H9 (cell line): Measurements from ENCODE around the gene STK32B. TPM values are rescaled to one million over a fixed set of nuclear protein-coding genes. Genes with fewer than 3 reads are reported as not detected.

Experiments used
- DNase-seq: peaks from one replicate; pipeline ENCODE4 v3.0.0-alpha.2; 2017
- H2AFZ ChIP-seq: one replicate; pipeline ENCODE4 v1.6.1; 2013; ENCODE audit warnings: mild to moderate bottlenecking, low read length, control low read depth, moderate library complexity
- H2AK5ac ChIP-seq: 2 replicates; pipeline ENCODE4 v1.6.1; 2013; ENCODE audit warnings: low read length, control low read depth, mixed read lengths; ENCODE audit not compliant: insufficient read length
- H2BK120ac ChIP-seq: one replicate; pipeline ENCODE4 v1.6.1; 2013; ENCODE audit warnings: low read depth, mild to moderate bottlenecking, low read length, control low read depth, inconsistent platforms; ENCODE audit not compliant: poor library complexity, severe bottlenecking
- H2BK12ac ChIP-seq: 2 replicates; pipeline ENCODE4 v1.6.1; 2013; ENCODE audit warnings: low read length, control low read depth, mixed read lengths, low read depth; ENCODE audit not compliant: insufficient read length
- H2BK15ac ChIP-seq: 2 replicates; pipeline ENCODE4 v1.6.1; 2013; ENCODE audit warnings: low read depth, low read length, control low read depth
- H2BK20ac ChIP-seq: one replicate; pipeline ENCODE4 v1.6.1; 2013; ENCODE audit warnings: low read depth, mild to moderate bottlenecking, low read length, control low read depth, inconsistent platforms; ENCODE audit not compliant: poor library complexity, severe bottlenecking
- H2BK5ac ChIP-seq: 2 replicates; pipeline ENCODE4 v1.6.1; 2013; ENCODE audit warnings: low read length, control low read depth, mixed read lengths; ENCODE audit not compliant: insufficient read length
- H3K14ac ChIP-seq: 2 replicates; pipeline ENCODE4 v1.6.1; 2013; ENCODE audit warnings: low read length, control low read depth; ENCODE audit not compliant: insufficient read depth
- H3K18ac ChIP-seq: 2 replicates; pipeline ENCODE4 v1.6.1; 2013; ENCODE audit warnings: low read depth, mild to moderate bottlenecking, mixed read lengths, low read length, control low read depth; ENCODE audit not compliant: insufficient read length
- H3K23ac ChIP-seq: 2 replicates; pipeline ENCODE4 v1.6.1; 2013; ENCODE audit warnings: low read length, control low read depth, mixed read lengths, low read depth; ENCODE audit not compliant: insufficient read length
- H3K23me2 ChIP-seq: 2 replicates; pipeline ENCODE4 v1.6.1; 2013; ENCODE audit warnings: low read depth, mild to moderate bottlenecking, mixed read lengths, low read length, control low read depth; ENCODE audit not compliant: insufficient read length, poor library complexity, severe bottlenecking
- H3K27ac ChIP-seq: 2 replicates; pipeline ENCODE4 v1.5.1; 2013; ENCODE audit warnings: low read length, control low read depth, mixed read lengths, low read depth; ENCODE audit not compliant: insufficient read length
- H3K27me3 ChIP-seq: 2 replicates; pipeline ENCODE4 v1.6.1; 2013; ENCODE audit warnings: low read length, control low read depth, inconsistent platforms; ENCODE audit not compliant: insufficient read depth
- H3K4ac ChIP-seq: 2 replicates; pipeline ENCODE4 v1.6.1; 2013; ENCODE audit warnings: low read depth, mild to moderate bottlenecking, control low read depth, inconsistent platforms, low read length, moderate library complexity
- H3K4me1 ChIP-seq: 2 replicates; pipeline ENCODE4 v1.6.1; 2013; ENCODE audit warnings: low read length, control low read depth, inconsistent platforms; ENCODE audit not compliant: insufficient read depth
- H3K4me2 ChIP-seq: 2 replicates; pipeline ENCODE4 v1.6.1; 2013; ENCODE audit warnings: low read length, control low read depth, mixed read lengths; ENCODE audit not compliant: insufficient read length, insufficient read depth
- H3K56ac ChIP-seq: 2 replicates; pipeline ENCODE4 v1.6.1; 2013; ENCODE audit warnings: low read depth, mild to moderate bottlenecking, mixed read lengths, low read length, control low read depth; ENCODE audit not compliant: insufficient read length
- H3K79me1 ChIP-seq: 2 replicates; pipeline ENCODE4 v1.6.1; 2013; ENCODE audit warnings: low read depth, mild to moderate bottlenecking, moderate library complexity, low read length, control low read depth, inconsistent platforms; ENCODE audit not compliant: insufficient read depth, poor library complexity, severe bottlenecking
- H3K79me2 ChIP-seq: 2 replicates; pipeline ENCODE4 v1.6.1; 2013; ENCODE audit warnings: low read length, control low read depth, inconsistent platforms; ENCODE audit not compliant: insufficient read depth
- H3K9ac ChIP-seq: 2 replicates; pipeline ENCODE4 v1.6.1; 2013; ENCODE audit warnings: low read length, control low read depth, mixed read lengths; ENCODE audit not compliant: insufficient read length; ENCODE audit errors: extremely low read depth
- H3K9me3 ChIP-seq: one replicate; pipeline ENCODE4 v1.6.1; 2013; ENCODE audit warnings: low read depth, low read length, inconsistent platforms; ENCODE audit not compliant: control insufficient read depth
- H3T11ph ChIP-seq: one replicate; pipeline ENCODE4 v1.6.1; 2013; ENCODE audit warnings: mild to moderate bottlenecking, low read length, control low read depth, inconsistent platforms
- H4K20me1 ChIP-seq: one replicate; pipeline ENCODE4 v1.6.1; 2013; ENCODE audit not compliant: control insufficient read depth, insufficient read length, insufficient read depth
- H4K5ac ChIP-seq: 2 replicates; pipeline ENCODE4 v1.6.1; 2013; ENCODE audit warnings: low read depth, mild to moderate bottlenecking, mixed read lengths, low read length, control low read depth; ENCODE audit not compliant: insufficient read length
- H4K8ac ChIP-seq: replicated peaks from 2 replicates; pipeline ENCODE4 v1.6.1; 2013; ENCODE audit warnings: low read length, control low read depth, mixed read lengths, low read depth; ENCODE audit not compliant: insufficient read length
- H4K91ac ChIP-seq: 2 replicates; pipeline ENCODE4 v1.6.1; 2013; ENCODE audit warnings: low read depth, mild to moderate bottlenecking, moderate library complexity, mixed read lengths, low read length, control low read depth; ENCODE audit not compliant: insufficient read length
- H3K27ac Mint-ChIP-seq, 3 experiments: 2 replicates in 2 of 3; 3 replicates in 1 of 3; pipeline ENCODE4 v1.8.0; 2020 to 2021; ENCODE audit warnings: mixed read lengths in 3 of 3, mild to moderate bottlenecking in 1 of 3, moderate library complexity in 1 of 3
- H3K27me3 Mint-ChIP-seq: 2 replicates; pipeline ENCODE4 v1.8.0; 2021; ENCODE audit warnings: low read depth, mild to moderate bottlenecking, moderate library complexity, mixed read lengths
- H3K36me3 Mint-ChIP-seq, 3 experiments: 2 replicates in 2 of 3; 3 replicates in 1 of 3; pipeline ENCODE4 v1.8.0; 2020 to 2021; ENCODE audit warnings: low read depth in 3 of 3, mixed read lengths in 3 of 3; ENCODE audit not compliant: insufficient read depth in 1 of 3
- H3K4me1 Mint-ChIP-seq, 2 experiments: 2 replicates each; pipeline ENCODE4 v1.8.0; 2020; ENCODE audit warnings: mixed read lengths in 2 of 2
- H3K4me3 Mint-ChIP-seq, 2 experiments: 2 replicates in 1 of 2; 3 replicates in 1 of 2; pipeline ENCODE4 v1.8.0; 2020 to 2021; ENCODE audit warnings: mild to moderate bottlenecking in 2 of 2, mixed read lengths in 2 of 2, moderate library complexity in 1 of 2
- H3K9me3 Mint-ChIP-seq, 2 experiments: 2 replicates in 1 of 2; 3 replicates in 1 of 2; pipeline ENCODE4 v1.8.0; 2020; ENCODE audit warnings: mild to moderate bottlenecking in 2 of 2, mixed read lengths in 2 of 2, moderate library complexity in 1 of 2
- WGBS: extraction: QIAGEN DNeasy Blood & Tissue Kit; methylation state at CpG from one replicate; pipeline ENCODE4 v1.1.7; 2013; ENCODE audit warnings: missing lambda C conversion rate, low lambda C conversion rate, mixed read lengths; ENCODE audit not compliant: insufficient read length; ENCODE audit errors: extremely low coverage; 5-methylcytosine and 5-hydroxymethylcytosine counted together
- total RNA-seq: library from RNA; stranded (reverse); gene quantifications from 2 replicates; pipeline ENCODE4 v1.2.1, GENCODE V29; 2021
- TF ChIP-seq, protein P1 (sequence below): fragments of 200-600 bp; sonication (generic); conservative IDR thresholded peaks from 3 replicates; pipeline ENCODE4 v1.8.0; 2021; ENCODE audit warnings: antibody characterized with exemption, mild to moderate bottlenecking

STK32B gene
- total RNA-seq, 1 experiment from 2014 or later: 1.0 TPM

DNA sequence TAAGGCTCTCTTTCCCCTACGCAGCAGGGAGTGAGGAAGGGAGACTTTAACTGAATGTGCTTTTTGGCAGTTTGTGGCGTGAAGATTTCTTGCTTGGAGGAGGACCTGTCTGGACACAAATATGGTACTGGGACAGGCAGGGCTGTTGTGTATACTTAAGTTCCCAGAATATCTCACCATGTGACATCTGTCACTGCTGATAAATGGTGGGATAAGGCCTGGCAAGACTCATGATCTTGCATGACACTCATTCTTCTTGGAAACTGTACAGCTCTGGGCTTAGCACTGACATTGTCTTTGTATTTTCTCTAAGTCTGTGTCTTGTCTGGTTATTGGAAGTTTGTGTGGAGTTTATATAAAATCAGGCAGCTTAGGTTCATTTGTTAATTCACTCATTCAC, 93.1 kb downstream of the STK32B start:
- H3K27ac Mint-ChIP-seq: no peak overlapping the region
- Histone ChIP-seq H3K23me2 (no peaks in the 10 kb centered on the region), H2AFZ (no peak overlapping the region), H4K91ac (no peak overlapping the region), H3K4ac (no peak overlapping the region), H3K27me3 (no peaks in the 10 kb centered on the region), H2BK20ac (no peak overlapping the region), H3K79me1 (no peaks in the 10 kb centered on the region), H3K4me1 (no peaks in the 10 kb centered on the region), H3K27ac (no peak overlapping the region), H3K9me3 (no peaks in the 10 kb centered on the region), H2BK15ac (no peak overlapping the region), H2BK5ac (no peak overlapping the region), H2BK12ac (no peak overlapping the region), H2AK5ac (no peak overlapping the region), H3K14ac (no peak overlapping the region), H4K8ac (no peak overlapping the region), H3K56ac (no peak overlapping the region), H3K18ac (no peak overlapping the region), H3K79me2 (no peaks in the 10 kb centered on the region), H3K9ac (no peak overlapping the region), H4K20me1 (no peaks in the 10 kb centered on the region), H4K5ac (no peak overlapping the region), H3K23ac (no peak overlapping the region), H2BK120ac (no peak overlapping the region), H3T11ph (no peak overlapping the region), H3K4me2 (no peak overlapping the region)
- no peak for DNase-seq
- peaks cover 4 to 5% of the 10 kb centered on the region in 2 experiments; a peak in 2 of 4 replicates for H3K4me1 Mint-ChIP-seq
- TF ChIP-seq, protein P1, sequence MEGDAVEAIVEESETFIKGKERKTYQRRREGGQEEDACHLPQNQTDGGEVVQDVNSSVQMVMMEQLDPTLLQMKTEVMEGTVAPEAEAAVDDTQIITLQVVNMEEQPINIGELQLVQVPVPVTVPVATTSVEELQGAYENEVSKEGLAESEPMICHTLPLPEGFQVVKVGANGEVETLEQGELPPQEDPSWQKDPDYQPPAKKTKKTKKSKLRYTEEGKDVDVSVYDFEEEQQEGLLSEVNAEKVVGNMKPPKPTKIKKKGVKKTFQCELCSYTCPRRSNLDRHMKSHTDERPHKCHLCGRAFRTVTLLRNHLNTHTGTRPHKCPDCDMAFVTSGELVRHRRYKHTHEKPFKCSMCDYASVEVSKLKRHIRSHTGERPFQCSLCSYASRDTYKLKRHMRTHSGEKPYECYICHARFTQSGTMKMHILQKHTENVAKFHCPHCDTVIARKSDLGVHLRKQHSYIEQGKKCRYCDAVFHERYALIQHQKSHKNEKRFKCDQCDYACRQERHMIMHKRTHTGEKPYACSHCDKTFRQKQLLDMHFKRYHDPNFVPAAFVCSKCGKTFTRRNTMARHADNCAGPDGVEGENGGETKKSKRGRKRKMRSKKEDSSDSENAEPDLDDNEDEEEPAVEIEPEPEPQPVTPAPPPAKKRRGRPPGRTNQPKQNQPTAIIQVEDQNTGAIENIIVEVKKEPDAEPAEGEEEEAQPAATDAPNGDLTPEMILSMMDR: no peak
- no CpG with 5 or more reads among the region's 2 CpGs for WGBS
- H3K27me3 Mint-ChIP-seq: peaks cover 12% of the 10 kb centered on the region
- H3K36me3 Mint-ChIP-seq: peaks cover 0 to 3% (median 0%) of the 10 kb centered on the region in 3 experiments; a peak in 2 of 7 replicates
- H3K9me3 Mint-ChIP-seq: no peaks in the 10 kb centered on the region
- H3K4me3 Mint-ChIP-seq: no peak overlapping the region
